Adipocyte (in vitro differentiated cells): Measurements from ENCODE around the gene KCTD7.
"Not testable (repeated sequence)": the region's sequence is repeated elsewhere in the genome, so short reads cannot be mapped to it uniquely, and the experiment has no call there.

Experiments used
- DNase-seq: peaks from one replicate; pipeline ENCODE4 v3.0.0-alpha.2; 2015; ENCODE audit warnings: low read depth
- H3K27me3 ChIP-seq: replicated peaks from 2 replicates; pipeline ENCODE4 v1.7.0; 2013; ENCODE audit warnings: mild to moderate bottlenecking, low read length, moderate library complexity; ENCODE audit not compliant: control insufficient read depth, insufficient read depth
- H3K36me3 ChIP-seq: 2 replicates; pipeline ENCODE4 v1.7.0; 2013; ENCODE audit warnings: low read length, mild to moderate bottlenecking, moderate library complexity; ENCODE audit not compliant: control insufficient read depth, insufficient read depth, severe bottlenecking
- H3K4me1 ChIP-seq: 2 replicates; pipeline ENCODE4 v1.7.0; 2013; ENCODE audit warnings: mild to moderate bottlenecking, low read length, moderate library complexity; ENCODE audit not compliant: control insufficient read depth, insufficient read depth
- H3K4me3 ChIP-seq: 2 replicates; pipeline ENCODE4 v1.7.0; 2013; ENCODE audit warnings: mild to moderate bottlenecking, low read length, moderate library complexity
- H3K9ac ChIP-seq: 2 replicates; pipeline ENCODE4 v1.7.0; 2013; ENCODE audit warnings: mild to moderate bottlenecking, low read length, moderate library complexity
- H3K9me3 ChIP-seq: 2 replicates; pipeline ENCODE4 v1.7.0; 2013; ENCODE audit warnings: mild to moderate bottlenecking, low read length, moderate library complexity; ENCODE audit not compliant: control insufficient read depth

The KCTD7 gene

DNA sequence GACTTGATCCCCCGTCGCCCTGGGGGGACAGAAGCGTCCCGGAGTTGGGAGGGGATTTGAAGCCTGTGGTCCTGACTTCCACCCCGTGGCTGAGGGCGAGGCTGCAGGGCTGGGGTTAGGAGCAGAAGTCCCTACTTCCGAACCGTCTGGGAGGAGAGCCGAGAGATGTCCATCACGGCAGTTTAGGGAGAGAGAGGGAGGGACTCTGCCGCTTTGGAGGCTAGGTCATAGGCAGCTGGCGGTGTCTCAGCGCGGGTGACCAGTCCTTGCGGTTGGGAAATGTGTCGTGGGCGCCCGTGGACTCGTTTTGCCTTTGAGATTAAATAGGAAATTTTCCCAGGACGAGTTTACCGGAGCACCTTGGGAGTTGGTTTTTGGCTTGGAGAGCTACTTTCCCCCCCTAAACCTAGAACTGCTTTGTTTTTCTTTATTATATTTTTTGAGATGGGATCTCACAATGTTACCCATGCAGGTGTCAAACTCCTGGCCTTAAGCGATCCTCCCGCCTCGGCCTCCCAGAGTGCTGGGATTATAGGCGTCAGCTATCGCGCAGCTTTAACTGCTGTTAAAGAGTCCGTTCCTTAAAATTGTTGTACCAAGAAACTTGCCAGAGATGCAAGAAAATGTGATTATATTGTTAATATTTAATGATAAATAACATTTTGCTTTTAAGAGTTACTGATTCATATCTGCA lies 26.6 kb downstream of the KCTD7 start:
- H3K9me3 ChIP-seq, H3K27me3 ChIP-seq, H3K36me3 ChIP-seq: not testable (repeated sequence)
- H3K9ac ChIP-seq: peak overlapping the region; percentile 98
- peak overlapping the region; percentile 91 for H3K4me3 ChIP-seq
- peak; percentile 69 for DNase-seq
- H3K4me1 ChIP-seq: peaks cover 20% of the 10 kb centered on the region

DNA sequence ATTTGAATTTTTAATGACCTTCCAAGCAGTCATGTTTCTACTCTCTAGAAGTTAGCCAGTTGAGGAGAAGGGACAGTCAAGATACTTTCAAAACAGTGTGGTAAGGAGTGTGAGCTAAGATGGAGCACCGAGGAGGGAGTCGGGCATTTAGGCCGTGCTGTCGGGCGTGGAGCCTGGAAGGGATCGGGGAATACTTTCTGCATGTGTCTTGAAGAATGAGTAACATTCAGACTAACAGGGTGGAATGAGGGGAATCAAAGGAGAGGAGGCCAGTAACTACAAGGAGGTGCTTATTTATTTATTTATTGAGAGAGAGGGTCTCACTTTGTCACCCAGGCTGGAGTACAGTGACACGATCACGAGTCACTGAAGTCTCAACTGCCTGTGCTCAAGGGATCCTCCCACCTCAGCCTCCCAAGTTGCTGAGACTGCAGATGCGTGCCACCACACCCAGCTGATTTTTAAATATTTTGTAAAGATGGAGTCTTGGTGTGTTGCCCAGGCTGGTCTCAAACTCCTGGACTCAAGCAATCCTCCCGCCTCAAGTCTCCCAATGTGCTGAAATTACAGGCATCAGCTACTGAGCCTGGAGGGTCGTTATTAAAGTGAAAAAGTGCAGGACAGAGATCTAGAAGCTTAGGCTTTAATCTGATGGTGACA lies 27.3 kb downstream of the KCTD7 start:
- peaks cover 20% of the 10 kb centered on the region for H3K4me1 ChIP-seq
- peak; percentile 66 for DNase-seq
- H3K27me3 ChIP-seq, H3K9me3 ChIP-seq, H3K36me3 ChIP-seq: not testable (repeated sequence)
- peak overlapping the region; percentile 98 for H3K9ac ChIP-seq
- H3K4me3 ChIP-seq: peak overlapping the region; percentile 91

DNA sequence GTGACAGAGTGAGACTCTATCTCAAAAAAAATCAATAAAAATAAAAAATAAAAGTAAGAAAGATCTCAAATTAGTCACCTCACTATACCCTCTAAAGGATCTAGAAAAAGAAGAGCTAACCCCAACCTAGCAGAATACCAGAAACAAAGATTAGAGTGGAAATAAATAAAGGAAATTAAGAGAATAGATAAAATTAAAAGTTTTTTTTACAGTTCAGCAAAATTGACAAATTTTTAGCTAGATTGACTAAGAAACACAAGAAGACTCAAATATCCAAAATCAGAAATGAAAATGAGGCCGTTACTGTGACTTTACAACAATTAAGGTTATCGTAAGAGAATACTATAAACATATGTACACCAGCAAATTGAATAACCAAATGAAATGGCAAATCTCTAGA lies 29.1 kb downstream of the KCTD7 start:
- Histone ChIP-seq H3K4me1 (peaks cover 20% of the 10 kb centered on the region), H3K9ac (no peak overlapping the region), H3K9me3 (no peaks in the 10 kb centered on the region), H3K4me3 (no peak overlapping the region), H3K27me3 (no peaks in the 10 kb centered on the region), H3K36me3 (no peaks in the 10 kb centered on the region)
- no peak for DNase-seq

DNA sequence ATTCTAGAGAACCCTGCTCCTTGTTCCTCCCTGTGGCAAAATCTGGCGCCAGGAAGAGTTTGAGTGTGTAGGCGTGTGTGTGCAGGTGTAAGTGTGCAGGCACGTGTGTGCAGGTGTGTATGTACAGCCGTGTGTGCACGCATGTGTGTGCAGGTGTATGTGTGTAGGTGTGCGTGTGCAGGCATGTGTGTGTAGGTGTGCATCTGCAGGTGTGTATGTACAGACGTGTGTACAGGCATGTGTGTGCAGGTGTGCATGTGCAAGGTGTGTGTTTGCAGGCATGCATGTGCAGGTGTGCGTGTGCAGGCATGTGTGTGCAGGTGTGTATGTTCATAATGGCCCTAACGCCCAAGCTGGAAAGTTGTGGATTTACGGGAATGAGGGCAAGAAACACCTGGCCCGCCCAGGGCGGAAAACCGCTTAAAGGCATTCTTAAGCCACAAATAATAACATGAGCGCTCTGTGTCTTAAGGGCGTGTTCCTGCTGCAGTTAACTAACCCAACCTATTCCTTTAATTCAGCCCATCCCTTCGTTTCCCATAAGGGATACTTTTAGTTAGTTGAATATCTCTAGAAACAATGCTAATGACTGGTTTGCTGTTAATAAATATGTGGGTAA lies 34.1 kb downstream of the KCTD7 start:
- Histone ChIP-seq H3K4me1 (no peaks in the 10 kb centered on the region), H3K36me3 (no peaks in the 10 kb centered on the region), H3K27me3 (no peaks in the 10 kb centered on the region), H3K4me3 (no peak overlapping the region), H3K9me3 (no peaks in the 10 kb centered on the region), H3K9ac (no peak overlapping the region)
- no peak for DNase-seq

DNA sequence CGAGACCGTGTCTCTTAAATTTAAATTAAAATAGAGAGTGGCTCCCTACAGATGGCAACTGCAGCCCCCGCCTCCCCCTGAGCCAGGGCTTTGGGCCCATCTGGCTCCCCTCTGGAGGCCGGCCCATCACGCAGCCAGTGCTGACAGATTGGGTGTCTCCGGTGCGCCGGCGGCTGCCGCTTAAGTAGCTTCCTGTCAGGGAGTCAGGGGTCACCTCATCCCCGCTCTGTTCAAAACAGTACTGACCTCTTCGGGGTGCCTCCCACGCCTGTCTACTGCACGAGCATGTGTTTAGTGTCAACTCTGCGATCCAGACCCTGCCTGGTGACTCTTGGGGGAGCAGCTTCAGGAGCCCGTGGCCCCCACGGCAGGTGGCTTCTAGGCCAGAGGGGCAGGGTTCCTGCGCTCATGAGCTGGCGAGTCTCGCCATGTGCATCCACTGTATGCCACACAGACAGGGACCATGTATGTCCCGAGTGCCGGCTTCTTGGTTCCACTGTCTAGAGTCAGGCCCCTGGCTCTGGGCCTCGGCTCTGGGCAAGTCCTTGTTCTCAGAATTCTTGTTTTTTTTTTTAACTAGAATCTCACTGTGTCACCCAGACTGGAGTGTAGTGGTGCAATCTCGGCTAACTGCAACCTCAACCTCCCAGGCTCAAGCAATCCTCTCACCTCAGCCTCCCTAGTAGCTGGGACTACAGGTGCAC lies 36.1 kb downstream of the KCTD7 start:
- no peak for DNase-seq

DNA sequence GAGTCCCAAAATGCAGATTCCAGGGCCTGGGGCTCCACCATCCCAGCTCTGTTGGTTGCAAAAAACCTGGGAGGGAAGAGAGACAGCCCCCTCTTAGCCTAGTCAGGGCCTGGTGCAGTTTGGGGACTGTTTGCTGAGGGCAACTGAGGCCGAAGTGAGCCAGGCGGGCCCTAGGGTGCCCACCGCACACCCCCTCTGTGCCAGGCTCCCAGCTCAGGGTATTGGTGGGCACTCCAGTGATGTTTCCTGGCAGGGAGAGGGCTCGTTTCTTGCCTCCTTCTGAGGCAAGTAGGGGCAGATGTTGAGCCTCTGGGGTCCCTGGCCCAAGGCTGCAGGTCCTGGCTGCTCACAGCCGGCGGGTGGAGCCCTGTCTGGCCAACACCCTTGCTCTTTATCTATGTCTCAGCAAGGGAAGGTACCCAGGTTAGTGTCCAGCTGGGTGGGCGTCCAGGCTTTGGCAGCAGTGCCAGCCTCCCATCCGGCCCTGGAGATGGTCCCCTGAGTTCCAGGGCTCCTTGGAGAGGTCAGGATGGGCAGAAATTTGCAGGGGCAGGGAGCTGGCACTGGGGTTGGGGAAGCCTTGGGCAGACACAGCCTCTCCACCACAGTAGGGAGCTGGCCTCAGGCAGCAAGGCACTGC lies 37.8 kb downstream of the KCTD7 start:
- no peaks in the 10 kb centered on the region for H3K9me3 ChIP-seq
- H3K9ac ChIP-seq: no peak overlapping the region
- DNase-seq: no peak
- peaks cover 10% of the 10 kb centered on the region for H3K36me3 ChIP-seq
- H3K27me3 ChIP-seq: no peaks in the 10 kb centered on the region
- H3K4me1 ChIP-seq: no peaks in the 10 kb centered on the region
- no peak overlapping the region for H3K4me3 ChIP-seq

More for the DNA sequence above, 36.1 kb downstream of the KCTD7 start:
- Histone ChIP-seq H3K9me3 (no peaks in the 10 kb centered on the region), H3K27me3 (no peaks in the 10 kb centered on the region), H3K9ac (no peak overlapping the region), H3K36me3 (peaks cover 6% of the 10 kb centered on the region), H3K4me3 (no peak overlapping the region), H3K4me1 (no peaks in the 10 kb centered on the region)

DNA sequence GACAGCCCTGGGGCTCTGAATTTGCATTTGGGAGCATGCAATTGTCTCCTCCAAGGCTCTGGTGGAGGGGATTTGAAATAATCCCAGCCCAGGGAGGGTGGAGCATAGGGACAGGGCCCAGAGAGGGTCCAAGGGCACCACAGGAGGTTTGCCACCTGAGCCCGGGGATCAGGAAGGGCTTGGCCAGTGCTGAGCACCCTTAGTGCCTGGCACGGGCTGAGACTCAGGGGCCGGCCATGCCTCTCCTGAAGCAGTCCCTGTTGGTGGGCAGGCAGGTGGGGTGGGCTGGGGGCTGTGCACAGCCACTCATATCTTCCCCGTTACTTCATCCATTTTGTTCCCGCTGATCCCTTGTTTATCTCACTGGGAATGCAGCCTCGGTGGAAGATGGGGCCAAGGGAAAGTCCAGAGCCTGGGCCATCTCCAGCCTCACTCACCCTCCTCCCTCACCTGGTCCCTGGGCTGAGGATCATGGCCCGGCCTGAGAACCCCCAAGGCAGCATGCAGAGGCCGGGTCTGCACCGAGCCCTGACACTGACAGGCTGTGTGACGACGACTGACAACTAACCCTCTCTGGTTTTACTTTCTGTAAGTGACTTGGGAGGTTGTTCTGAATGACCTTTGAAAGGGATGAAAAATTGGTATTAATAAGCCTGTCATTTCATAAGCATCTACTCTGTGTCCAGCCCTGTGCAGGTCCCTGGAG lies 38.5 kb downstream of the KCTD7 start:
- Histone ChIP-seq H3K9me3 (no peaks in the 10 kb centered on the region), H3K4me3 (no peak overlapping the region), H3K4me1 (no peaks in the 10 kb centered on the region), H3K9ac (no peak overlapping the region), H3K36me3 (peaks cover 10% of the 10 kb centered on the region), H3K27me3 (no peaks in the 10 kb centered on the region)
- no peak for DNase-seq

DNA sequence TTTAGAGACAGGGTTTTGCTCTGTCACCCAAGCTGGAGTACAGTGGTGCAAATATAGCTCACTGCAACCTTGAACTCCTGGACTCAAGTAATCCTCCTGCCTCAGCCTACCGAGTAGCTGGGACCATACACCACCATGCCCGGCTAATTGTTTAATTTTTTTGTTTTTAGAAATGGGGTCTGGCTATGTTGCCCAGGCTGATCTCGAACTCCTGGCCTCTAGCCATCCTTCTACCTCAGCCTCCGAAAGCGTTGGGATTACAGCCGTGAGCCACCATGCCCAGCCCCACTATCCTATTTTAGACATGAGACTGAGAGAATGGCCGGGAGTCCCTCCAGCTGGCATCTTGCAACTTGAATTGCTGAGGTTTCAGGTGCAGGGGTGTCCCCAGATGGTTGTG lies 39.4 kb downstream of the KCTD7 start:
- Histone ChIP-seq H3K36me3 (peaks cover 10% of the 10 kb centered on the region), H3K9me3 (no peaks in the 10 kb centered on the region), H3K9ac (no peak overlapping the region), H3K4me3 (no peak overlapping the region), H3K4me1 (peaks cover 1% of the 10 kb centered on the region), H3K27me3 (no peaks in the 10 kb centered on the region)
- no peak for DNase-seq

DNA sequence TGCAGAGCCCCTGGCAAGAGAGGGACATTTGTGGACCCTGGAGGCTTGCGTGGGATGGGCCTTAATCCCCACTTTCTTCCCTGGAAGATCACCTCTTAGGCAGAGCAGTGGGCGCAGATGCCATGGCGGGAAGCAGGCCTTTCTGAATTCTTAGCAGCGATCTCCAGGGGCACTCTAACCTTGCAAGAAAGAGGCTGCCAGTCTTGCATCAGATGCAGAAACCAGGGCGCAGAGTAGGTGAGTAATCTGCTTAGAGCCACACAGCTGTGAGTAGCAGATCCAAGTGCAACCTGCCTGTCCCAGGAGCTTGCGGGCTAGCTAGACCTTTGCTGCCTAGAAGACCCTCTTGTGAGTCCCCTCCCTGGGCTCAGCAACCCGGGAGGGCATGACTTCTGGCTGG lies 40.0 kb downstream of the KCTD7 start:
- Histone ChIP-seq H3K27me3 (no peaks in the 10 kb centered on the region), H3K4me3 (no peak overlapping the region), H3K36me3 (peaks cover 10% of the 10 kb centered on the region), H3K9ac (no peak overlapping the region), H3K4me1 (peaks cover 3% of the 10 kb centered on the region), H3K9me3 (no peaks in the 10 kb centered on the region)
- no peak for DNase-seq

DNA sequence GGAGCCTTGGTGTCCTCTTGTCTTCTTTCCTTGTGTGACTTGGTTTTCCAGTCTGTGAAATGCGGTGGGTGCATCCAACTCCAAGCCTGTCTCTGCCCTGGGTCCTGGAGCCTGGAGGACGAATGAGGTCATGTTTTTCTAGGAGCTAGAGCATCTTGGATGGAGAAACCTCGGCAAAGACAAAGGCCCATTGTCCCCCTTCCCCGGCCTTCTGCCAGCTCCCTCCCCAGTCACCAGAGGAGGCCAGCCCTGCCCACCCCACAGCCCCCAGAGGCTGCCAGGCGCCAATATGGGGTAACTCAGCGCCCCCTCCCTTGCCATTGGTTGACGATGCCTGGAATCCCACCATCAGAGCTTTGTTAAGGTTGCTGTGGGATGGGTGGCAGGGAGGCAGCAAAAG lies 40.4 kb downstream of the KCTD7 start:
- Histone ChIP-seq H3K36me3 (peaks cover 10% of the 10 kb centered on the region), H3K4me1 (peaks cover 3% of the 10 kb centered on the region), H3K27me3 (no peaks in the 10 kb centered on the region), H3K9ac (no peak overlapping the region), H3K4me3 (no peak overlapping the region), H3K9me3 (no peaks in the 10 kb centered on the region)
- no peak for DNase-seq
